ENCODE data around the gene GPX7.

The GPX7 gene

DNA sequence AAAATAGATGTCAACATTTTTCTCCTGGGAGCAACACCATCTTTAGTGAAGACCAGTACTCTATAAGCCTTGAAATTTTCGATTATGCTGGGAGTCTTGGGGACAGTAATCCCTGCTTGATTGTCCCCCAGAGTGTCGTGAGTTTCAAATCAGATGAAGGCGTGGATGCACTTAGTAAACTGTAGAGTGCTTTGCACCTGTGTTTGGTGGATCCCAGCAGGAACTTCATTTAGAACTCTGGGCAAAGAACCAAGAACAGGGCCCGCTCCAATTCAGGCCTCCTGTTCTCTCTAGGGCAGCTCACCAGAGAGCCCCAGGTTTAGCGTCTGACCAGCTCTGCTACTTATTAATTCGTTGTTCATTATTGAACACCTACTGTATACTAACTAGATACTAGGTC lies 1.5 kb downstream of the GPX7 start:
- Histone ChIP-seq H3K4me3 (ENCODE audit: low read depth, low read length) (no peak overlapping the region), H3K27ac (ENCODE audit: low read depth, low read length) (no peak overlapping the region), H3K4me1 (ENCODE audit: control insufficient read depth, insufficient read depth, low read length) (peaks cover 17% of the 10 kb centered on the region), H3K9me3 (ENCODE audit: control insufficient read depth, insufficient read depth, low read depth, low read length) (no peaks in the 10 kb centered on the region), H3K27me3 (ENCODE audit: control insufficient read depth, insufficient read depth, low read length) (peaks cover 31% of the 10 kb centered on the region), H3K9ac (ENCODE audit: low read length) (no peak overlapping the region), H3K36me3 (ENCODE audit: control insufficient read depth, insufficient read depth, low read length) (peaks cover 5% of the 10 kb centered on the region; the same call in 1 of the 2 replicates)

DNA sequence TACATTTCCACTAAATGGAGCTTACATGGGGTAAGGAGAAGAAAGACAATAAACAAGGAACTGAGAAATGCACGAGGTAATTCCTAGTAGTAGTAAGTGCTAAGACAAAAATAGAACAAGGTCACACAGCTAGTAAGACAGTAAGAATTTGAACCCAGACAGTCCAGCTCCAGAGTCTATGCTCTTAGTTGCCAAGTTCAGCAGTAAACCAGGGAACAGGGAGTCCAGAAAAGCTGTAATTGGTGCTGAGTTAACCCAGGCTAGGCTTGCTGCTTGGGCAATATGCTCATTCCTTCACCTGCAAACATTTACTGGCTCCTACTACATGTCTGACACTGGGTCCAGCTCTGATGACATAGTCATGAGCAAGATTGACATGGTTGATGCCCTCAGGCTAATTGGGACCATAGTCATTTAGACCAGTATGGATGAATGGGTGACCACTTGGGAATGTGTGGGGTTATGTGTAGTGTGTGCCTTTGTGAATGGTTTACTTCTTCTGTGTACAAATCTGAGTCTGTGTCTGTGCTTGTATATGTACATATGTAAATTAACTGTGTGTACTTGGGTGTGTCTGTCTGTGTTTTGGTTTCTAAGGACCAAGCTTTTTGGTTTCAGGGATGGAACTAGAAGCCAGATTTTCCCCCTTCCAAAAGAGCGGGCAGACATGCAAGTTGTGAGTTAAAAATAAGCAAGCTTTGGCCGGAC lies 2.0 kb downstream of the GPX7 start:
- peaks cover 17% of the 10 kb centered on the region for H3K4me1 ChIP-seq (ENCODE audit: control insufficient read depth, insufficient read depth, low read length)
- peaks cover 31% of the 10 kb centered on the region for H3K27me3 ChIP-seq (ENCODE audit: control insufficient read depth, insufficient read depth, low read length)
- no peak overlapping the region for H3K27ac ChIP-seq (ENCODE audit: low read depth, low read length)
- no peak overlapping the region for H3K4me3 ChIP-seq (ENCODE audit: low read depth, low read length)
- no peaks in the 10 kb centered on the region for H3K9me3 ChIP-seq (ENCODE audit: control insufficient read depth, insufficient read depth, low read depth, low read length)
- H3K9ac ChIP-seq (ENCODE audit: low read length) = no peak overlapping the region
- H3K36me3 ChIP-seq (ENCODE audit: control insufficient read depth, insufficient read depth, low read length) = peaks cover 5% of the 10 kb centered on the region; the same call in 1 of the 2 replicates

- H3K9ac ChIP-seq (ENCODE audit: low read length) = no peak overlapping the region
Measured at GRCh38 chr1:52613636-52614373, 11.6 kb downstream of the GPX7 start.

GRCh38 chr1:52614671-52615070 lies 12.5 kb downstream of the GPX7 start:
- H3K4me1 ChIP-seq (ENCODE audit: control insufficient read depth, insufficient read depth, low read length) = peaks cover 11% of the 10 kb centered on the region
- no peaks in the 10 kb centered on the region for H3K27me3 ChIP-seq (ENCODE audit: control insufficient read depth, insufficient read depth, low read length)
- H3K27ac ChIP-seq (ENCODE audit: low read depth, low read length) = no peak overlapping the region
- no peak overlapping the region for H3K4me3 ChIP-seq (ENCODE audit: low read depth, low read length)
- no peaks in the 10 kb centered on the region for H3K36me3 ChIP-seq (ENCODE audit: control insufficient read depth, insufficient read depth, low read length)
- no peaks in the 10 kb centered on the region for H3K9me3 ChIP-seq (ENCODE audit: control insufficient read depth, insufficient read depth, low read depth, low read length)
- no peak overlapping the region for H3K9ac ChIP-seq (ENCODE audit: low read length)

More at GRCh38 chr1:52613636-52614373, 11.6 kb downstream of the GPX7 start:
- no peaks in the 10 kb centered on the region for H3K36me3 ChIP-seq (ENCODE audit: control insufficient read depth, insufficient read depth, low read length)
- no peaks in the 10 kb centered on the region for H3K9me3 ChIP-seq (ENCODE audit: control insufficient read depth, insufficient read depth, low read depth, low read length)
- H3K4me1 ChIP-seq (ENCODE audit: control insufficient read depth, insufficient read depth, low read length) = peaks cover 11% of the 10 kb centered on the region
- H3K4me3 ChIP-seq (ENCODE audit: low read depth, low read length) = no peak overlapping the region
- no peak overlapping the region for H3K27ac ChIP-seq (ENCODE audit: low read depth, low read length)
- no peaks in the 10 kb centered on the region for H3K27me3 ChIP-seq (ENCODE audit: control insufficient read depth, insufficient read depth, low read length)

GRCh38 chr1:52615489-52616042 lies 13.4 kb downstream of the GPX7 start:
- H3K9ac ChIP-seq (ENCODE audit: low read length) = no peak overlapping the region
- no peak overlapping the region for H3K27ac ChIP-seq (ENCODE audit: low read depth, low read length)
- no peaks in the 10 kb centered on the region for H3K27me3 ChIP-seq (ENCODE audit: control insufficient read depth, insufficient read depth, low read length)
- no peaks in the 10 kb centered on the region for H3K9me3 ChIP-seq (ENCODE audit: control insufficient read depth, insufficient read depth, low read depth, low read length)
- H3K36me3 ChIP-seq (ENCODE audit: control insufficient read depth, insufficient read depth, low read length) = no peaks in the 10 kb centered on the region
- H3K4me1 ChIP-seq (ENCODE audit: control insufficient read depth, insufficient read depth, low read length) = peaks cover 11% of the 10 kb centered on the region
- no peak overlapping the region for H3K4me3 ChIP-seq (ENCODE audit: low read depth, low read length)

- Histone ChIP-seq H3K9ac (ENCODE audit: low read length) (no peak overlapping the region), H3K27me3 (ENCODE audit: control insufficient read depth, insufficient read depth, low read length) (no peaks in the 10 kb centered on the region), H3K4me3 (ENCODE audit: low read depth, low read length) (no peak overlapping the region), H3K9me3 (ENCODE audit: control insufficient read depth, insufficient read depth, low read depth, low read length) (no peaks in the 10 kb centered on the region), H3K27ac (ENCODE audit: low read depth, low read length) (no peak overlapping the region), H3K36me3 (ENCODE audit: control insufficient read depth, insufficient read depth, low read length) (no peaks in the 10 kb centered on the region), H3K4me1 (ENCODE audit: control insufficient read depth, insufficient read depth, low read length) (no peaks in the 10 kb centered on the region)
Measured at GRCh38 chr1:52621950-52622349, 19.8 kb downstream of the GPX7 start.

DNA sequence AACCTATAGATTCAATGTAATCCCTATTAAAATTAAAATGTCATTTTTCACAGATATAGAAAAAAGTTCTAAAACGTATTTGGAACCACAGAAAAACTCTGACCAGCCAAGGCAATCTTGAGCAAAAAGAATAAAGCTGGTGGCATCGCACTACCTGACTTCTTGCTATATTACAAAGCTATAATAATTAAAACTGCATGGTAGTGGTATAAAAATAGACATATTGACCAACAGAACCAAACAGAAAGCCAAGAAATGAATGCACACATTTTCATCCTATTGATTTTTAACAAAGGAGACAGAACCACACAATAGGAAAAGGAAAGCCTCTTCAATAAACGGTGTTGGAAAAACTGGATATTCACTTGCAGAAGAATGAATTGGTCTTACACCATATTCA lies 21.6 kb downstream of the GPX7 start:
- Histone ChIP-seq H3K36me3 (ENCODE audit: control insufficient read depth, insufficient read depth, low read length) (no peaks in the 10 kb centered on the region), H3K9ac (ENCODE audit: low read length) (no peak overlapping the region), H3K9me3 (ENCODE audit: control insufficient read depth, insufficient read depth, low read depth, low read length) (no peaks in the 10 kb centered on the region), H3K4me1 (ENCODE audit: control insufficient read depth, insufficient read depth, low read length) (no peaks in the 10 kb centered on the region), H3K27ac (ENCODE audit: low read depth, low read length) (no peak overlapping the region), H3K27me3 (ENCODE audit: control insufficient read depth, insufficient read depth, low read length) (no peaks in the 10 kb centered on the region), H3K4me3 (ENCODE audit: low read depth, low read length) (no peak overlapping the region)

- H3K9ac ChIP-seq (ENCODE audit: low read length) = no peak overlapping the region
- H3K9me3 ChIP-seq (ENCODE audit: control insufficient read depth, insufficient read depth, low read depth, low read length) = no peaks in the 10 kb centered on the region
- peaks cover 15% of the 10 kb centered on the region for H3K4me1 ChIP-seq (ENCODE audit: control insufficient read depth, insufficient read depth, low read length)
- H3K36me3 ChIP-seq (ENCODE audit: control insufficient read depth, insufficient read depth, low read length) = no peaks in the 10 kb centered on the region
- H3K27me3 ChIP-seq (ENCODE audit: control insufficient read depth, insufficient read depth, low read length) = peaks cover 9% of the 10 kb centered on the region
- H3K4me3 ChIP-seq (ENCODE audit: low read depth, low read length) = no peak overlapping the region
- H3K27ac ChIP-seq (ENCODE audit: low read depth, low read length) = no peak overlapping the region
Measured at GRCh38 chr1:52627028-52627427, 24.9 kb downstream of the GPX7 start.

GRCh38 chr1:52628614-52629324 lies 26.6 kb downstream of the GPX7 start:
- no peak overlapping the region for H3K9ac ChIP-seq (ENCODE audit: low read length)

GRCh38 chr1:52629325-52629643 lies 27.1 kb downstream of the GPX7 start:
- H3K36me3 ChIP-seq (ENCODE audit: control insufficient read depth, insufficient read depth, low read length) = no peaks in the 10 kb centered on the region
- H3K9me3 ChIP-seq (ENCODE audit: control insufficient read depth, insufficient read depth, low read depth, low read length) = no peaks in the 10 kb centered on the region
- peaks cover 24% of the 10 kb centered on the region for H3K4me1 ChIP-seq (ENCODE audit: control insufficient read depth, insufficient read depth, low read length)
- no peak overlapping the region for H3K27ac ChIP-seq (ENCODE audit: low read depth, low read length)
- H3K4me3 ChIP-seq (ENCODE audit: low read depth, low read length) = no peak overlapping the region
- peaks cover 32% of the 10 kb centered on the region for H3K27me3 ChIP-seq (ENCODE audit: control insufficient read depth, insufficient read depth, low read length)
- H3K9ac ChIP-seq (ENCODE audit: low read length) = no peak overlapping the region

More at GRCh38 chr1:52628614-52629324, 26.6 kb downstream of the GPX7 start:
- Histone ChIP-seq H3K4me3 (ENCODE audit: low read depth, low read length) (no peak overlapping the region), H3K9me3 (ENCODE audit: control insufficient read depth, insufficient read depth, low read depth, low read length) (no peaks in the 10 kb centered on the region), H3K27ac (ENCODE audit: low read depth, low read length) (no peak overlapping the region), H3K27me3 (ENCODE audit: control insufficient read depth, insufficient read depth, low read length) (peaks cover 26% of the 10 kb centered on the region), H3K4me1 (ENCODE audit: control insufficient read depth, insufficient read depth, low read length) (peaks cover 24% of the 10 kb centered on the region), H3K36me3 (ENCODE audit: control insufficient read depth, insufficient read depth, low read length) (no peaks in the 10 kb centered on the region)

DNA sequence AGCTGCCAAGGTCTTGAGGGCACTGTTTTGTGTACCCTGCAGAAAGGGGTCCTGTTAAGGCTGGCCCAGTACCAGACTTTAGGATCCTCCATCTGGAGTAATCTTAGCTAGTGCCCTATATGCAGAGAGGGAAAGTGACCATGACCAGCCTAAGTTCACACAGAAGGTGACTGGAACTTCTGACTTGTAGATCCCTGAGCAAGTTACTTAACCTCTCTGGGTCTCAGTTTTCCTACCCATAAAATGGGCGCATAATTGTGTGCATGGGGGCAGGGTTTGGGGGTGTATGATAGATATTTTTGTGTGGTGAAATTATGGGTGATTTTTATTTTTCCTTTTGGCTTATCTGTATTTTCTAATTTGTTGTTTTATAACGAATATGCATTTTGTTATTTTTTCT lies 27.5 kb downstream of the GPX7 start:
- no peak overlapping the region for H3K9ac ChIP-seq (ENCODE audit: low read length)
- H3K27ac ChIP-seq (ENCODE audit: low read depth, low read length) = no peak overlapping the region
- no peak overlapping the region for H3K4me3 ChIP-seq (ENCODE audit: low read depth, low read length)
- H3K36me3 ChIP-seq (ENCODE audit: control insufficient read depth, insufficient read depth, low read length) = no peaks in the 10 kb centered on the region
- peaks cover 24% of the 10 kb centered on the region for H3K4me1 ChIP-seq (ENCODE audit: control insufficient read depth, insufficient read depth, low read length)
- H3K27me3 ChIP-seq (ENCODE audit: control insufficient read depth, insufficient read depth, low read length) = peaks cover 35% of the 10 kb centered on the region
- H3K9me3 ChIP-seq (ENCODE audit: control insufficient read depth, insufficient read depth, low read depth, low read length) = no peaks in the 10 kb centered on the region

Data from HUES6 (cell line).